ENCODE data around the gene KCNJ10.

The KCNJ10 gene

GRCh38 chr1:160062230-160062532 lies 7.8 kb downstream of the KCNJ10 start:
- H3K4me3 ChIP-seq (ENCODE audit: low read depth, low read length) = no peak overlapping the region
- POLR2A ChIA-PET = no interaction called here

GRCh38 chr1:160061369-160062229 lies 8.4 kb downstream of the KCNJ10 start:
- ChIA-PET CTCF (interaction anchor here (0.7 to 25.0 kb wide), 6 partner anchors 15 to 59 kb away, joined by 4 to 541 read pairs (median 14); partner anchors contain the start of gene KCNJ9), POLR2A (no interaction called here)
- H3K4me3 ChIP-seq (ENCODE audit: low read depth, low read length) = no peak overlapping the region
- no peaks in the 10 kb centered on the region for H3K36me3 ChIP-seq (ENCODE audit: control insufficient read depth in 2 of 2, insufficient read depth in 1 of 2, low read length in 2 of 2)
- H3K27ac ChIP-seq (ENCODE audit: extremely low read depth, low read depth, low read length) = no peak overlapping the region
- no peaks in the 10 kb centered on the region for H3K9me3 ChIP-seq (ENCODE audit: control insufficient read depth, insufficient read depth, low read depth, low read length)
- H3K4me1 ChIP-seq (ENCODE audit: control insufficient read depth, insufficient read depth, low read length) = no peaks in the 10 kb centered on the region
- TF ChIP-seq ZNF214 (tag by site-specific recombination; IDR thresholded peaks at IDR 0.05; ENCODE audit: borderline replicate concordance) = no peak
- TF ChIP-seq ZNF704 (tag by site-specific recombination; IDR thresholded peaks at IDR 0.05) = no peak
- no peak for TF ChIP-seq SP3 (tag by site-specific recombination; IDR thresholded peaks at IDR 0.05)
- TF ChIP-seq TRIM28 (IDR thresholded peaks at IDR 0.05; ENCODE audit: borderline replicate concordance, low read length) = no peak
- TF ChIP-seq ZNF530 (tag by site-specific recombination; IDR thresholded peaks at IDR 0.05; ENCODE audit: low read depth) = no peak
- no peak for TF ChIP-seq ZBTB26 (tag by site-specific recombination; optimal IDR thresholded peaks at IDR 0.05)
- no peak for TF ChIP-seq ZBTB11 (tag by site-specific recombination; conservative IDR thresholded peaks at IDR 0.05; ENCODE audit: low read depth)
- no peak for TF ChIP-seq ZNF747 (tag by site-specific recombination; IDR thresholded peaks at IDR 0.05)
- TF ChIP-seq ZNF544 (tag by site-specific recombination; IDR thresholded peaks at IDR 0.05) = no peak
- TF ChIP-seq ZNF692 (tag by site-specific recombination; IDR thresholded peaks at IDR 0.05) = no peak
- TF ChIP-seq ZNF558 (tag by site-specific recombination; IDR thresholded peaks at IDR 0.05) = no peak
- no peak for TF ChIP-seq ZNF792 (tag by site-specific recombination; IDR thresholded peaks at IDR 0.05)
- no peak for TF ChIP-seq ZNF785 (tag by site-specific recombination; IDR thresholded peaks at IDR 0.05)
- TF ChIP-seq ZNF658 (tag by site-specific recombination; IDR thresholded peaks at IDR 0.05) = no peak
- no peak for TF ChIP-seq SALL2 (tag by site-specific recombination; IDR thresholded peaks at IDR 0.05; ENCODE audit: borderline replicate concordance)

More at GRCh38 chr1:160062230-160062532, 7.8 kb downstream of the KCNJ10 start:
- H3K4me1 ChIP-seq (ENCODE audit: control insufficient read depth, insufficient read depth, low read length) = no peaks in the 10 kb centered on the region
- H3K36me3 ChIP-seq (ENCODE audit: control insufficient read depth in 2 of 2, insufficient read depth in 1 of 2, low read length in 2 of 2) = no peaks in the 10 kb centered on the region
- H3K9me3 ChIP-seq (ENCODE audit: control insufficient read depth, insufficient read depth, low read depth, low read length) = no peaks in the 10 kb centered on the region
- no peak overlapping the region for H3K27ac ChIP-seq (ENCODE audit: extremely low read depth, low read depth, low read length)
- CTCF ChIA-PET = interaction anchor here (2.3 to 3.8 kb wide), 3 partner anchors 16 to 24 kb away, joined by 11 to 16 read pairs (median 15); no protein-coding TSS in a partner anchor
- TF ChIP-seq PRDM4 (tag by site-specific recombination; IDR thresholded peaks at IDR 0.05) = no peak
- TF ChIP-seq ZNF677 (tag by site-specific recombination; IDR thresholded peaks at IDR 0.05) = no peak
- TF ChIP-seq TRIM28 (IDR thresholded peaks at IDR 0.05; ENCODE audit: borderline replicate concordance, low read length) = no peak
- no peak for TF ChIP-seq ZBTB21 (tag by site-specific recombination; IDR thresholded peaks at IDR 0.05)
- TF ChIP-seq ZSCAN18 (tag by site-specific recombination; IDR thresholded peaks at IDR 0.05) = no peak
